OCI-LY3 (cell line): Measurements from ENCODE around the gene SMTN.

Experiments used
- H2AFZ ChIP-seq: fragments of 200-600, 300-600 bp; shearing (Covaris generic); 2 replicates; pipeline ENCODE4 v1.6.0; 2014; ENCODE audit warnings: antibody characterized with exemption, low read depth, low read length
- H3K27ac ChIP-seq: fragments of 200-600, 300-600 bp; sonication (generic); 2 replicates; pipeline ENCODE4 v1.5.1; 2014; ENCODE audit warnings: mild to moderate bottlenecking, low read length, moderate library complexity, mixed read lengths
- H3K27me3 ChIP-seq: fragments of 200-600, 300-600 bp; sonication (generic); 2 replicates; pipeline ENCODE4 v1.6.1; 2014; ENCODE audit warnings: low read depth, low read length, mixed read lengths
- H3K36me3 ChIP-seq: fragments of 200-600, 300-600 bp; sonication (generic); replicated peaks from 2 replicates; pipeline ENCODE3; 2014; ENCODE audit warnings: low read depth, low read length, mixed read lengths
- H3K4me1 ChIP-seq: fragments of 300-600, 200-600 bp; sonication (generic); 2 replicates; pipeline ENCODE4 v1.6.1; 2014; ENCODE audit warnings: low read length, mixed read lengths
- H3K4me2 ChIP-seq: fragments of 200-600, 300-600 bp; sonication (generic); 2 replicates; pipeline ENCODE4 v1.6.1; 2014; ENCODE audit warnings: low read length, mixed read lengths
- H3K4me3 ChIP-seq: fragments of 300-600, 200-600 bp; sonication (generic); 2 replicates; pipeline ENCODE4 v1.5.1; 2014; ENCODE audit warnings: antibody characterized with exemption, mild to moderate bottlenecking, low read length, moderate library complexity
- H3K79me2 ChIP-seq: fragments of 300-600, 200-600 bp; shearing (Covaris generic); 2 replicates; pipeline ENCODE4 v1.6.1; 2014; ENCODE audit warnings: mild to moderate bottlenecking, low read length, mixed read lengths
- H3K9ac ChIP-seq: fragments of 300-600, 200-600 bp; shearing (Covaris generic); 2 replicates; pipeline ENCODE4 v1.6.0; 2014; ENCODE audit warnings: mild to moderate bottlenecking, low read length, moderate library complexity
- H3K9me3 ChIP-seq: fragments of 200-600, 300-600 bp; shearing (Covaris generic); 2 replicates; pipeline ENCODE4 v1.6.1; 2014; ENCODE audit warnings: low read length, mixed read lengths; ENCODE audit not compliant: insufficient read depth
- H4K20me1 ChIP-seq: fragments of 200-600, 300-600 bp; sonication (generic); 2 replicates; pipeline ENCODE4 v1.6.1; 2016; ENCODE audit warnings: low read length, mixed read lengths; ENCODE audit not compliant: insufficient read depth
- CTCF ChIP-seq: fragments of 200-600, 300-600 bp; sonication (generic); IDR thresholded peaks from 2 replicates; pipeline ENCODE4 v1.5.1; 2014; ENCODE audit warnings: antibody characterized with exemption, low read length, low read depth
- EZH2phosphoT487 ChIP-seq: fragments of 200-600 bp; shearing (Covaris generic); IDR thresholded peaks from 2 replicates; pipeline ENCODE4 v1.6.1; 2018; ENCODE audit warnings: antibody characterized with exemption, mixed run types, low read depth

Gene SMTN

GRCh38 chr22:31092161-31092560 is 11.0 kb downstream of the SMTN start:
- H3K4me2 ChIP-seq, result no peak overlapping the region

GRCh38 chr22:31093086-31093850 is 12.2 kb downstream of the SMTN start:
- H3K4me2 ChIP-seq, result no peak overlapping the region
- H4K20me1 ChIP-seq, result no peaks in the 10 kb centered on the region
- no peak overlapping the region for H2AFZ ChIP-seq
- no peak overlapping the region for H3K4me3 ChIP-seq
- TF ChIP-seq CTCF, result no peak
- no peak for TF ChIP-seq EZH2phosphoT487
- peaks cover 10% of the 10 kb centered on the region for H3K4me1 ChIP-seq
- H3K36me3 ChIP-seq, result peaks cover 5% of the 10 kb centered on the region
- no peak overlapping the region for H3K27ac ChIP-seq
- no peak overlapping the region for H3K9ac ChIP-seq
- no peaks in the 10 kb centered on the region for H3K9me3 ChIP-seq
- H3K79me2 ChIP-seq, result no peaks in the 10 kb centered on the region
- H3K27me3 ChIP-seq, result no peaks in the 10 kb centered on the region

More at GRCh38 chr22:31092161-31092560, 11.0 kb downstream of the SMTN start:
- Histone ChIP-seq H3K4me3 (no peak overlapping the region), H3K27me3 (no peaks in the 10 kb centered on the region), H4K20me1 (no peaks in the 10 kb centered on the region), H3K36me3 (peaks cover 5% of the 10 kb centered on the region), H2AFZ (no peak overlapping the region), H3K9me3 (no peaks in the 10 kb centered on the region), H3K79me2 (no peaks in the 10 kb centered on the region), H3K27ac (no peak overlapping the region), H3K4me1 (peaks cover 10% of the 10 kb centered on the region), H3K9ac (no peak overlapping the region)
- no peak for TF ChIP-seq EZH2phosphoT487

GRCh38 chr22:31094021-31094551 is 13.0 kb downstream of the SMTN start:
- H3K27me3 ChIP-seq, result no peaks in the 10 kb centered on the region
- H3K4me3 ChIP-seq, result no peak overlapping the region
- no peak overlapping the region for H3K4me2 ChIP-seq
- TF ChIP-seq EZH2phosphoT487 (no peak), CTCF (no peak)
- no peaks in the 10 kb centered on the region for H3K79me2 ChIP-seq
- H3K4me1 ChIP-seq, result peaks cover 8% of the 10 kb centered on the region
- H3K27ac ChIP-seq, result no peak overlapping the region
- no peak overlapping the region for H2AFZ ChIP-seq
- H3K9ac ChIP-seq, result no peak overlapping the region
- no peaks in the 10 kb centered on the region for H3K9me3 ChIP-seq
- H3K36me3 ChIP-seq, result peaks cover 7% of the 10 kb centered on the region
- H4K20me1 ChIP-seq, result no peaks in the 10 kb centered on the region

GRCh38 chr22:31094741-31095140 is 13.6 kb downstream of the SMTN start:
- no peaks in the 10 kb centered on the region for H4K20me1 ChIP-seq
- TF ChIP-seq CTCF (no peak), EZH2phosphoT487 (no peak)
- no peak overlapping the region for H3K9ac ChIP-seq
- H3K4me2 ChIP-seq, result no peak overlapping the region
- H3K27me3 ChIP-seq, result no peaks in the 10 kb centered on the region
- no peaks in the 10 kb centered on the region for H3K79me2 ChIP-seq
- H2AFZ ChIP-seq, result no peak overlapping the region
- H3K27ac ChIP-seq, result no peak overlapping the region
- peaks cover 1% of the 10 kb centered on the region; the same call in 1 of the 2 replicates for H3K4me1 ChIP-seq
- H3K9me3 ChIP-seq, result no peaks in the 10 kb centered on the region
- peaks cover 8% of the 10 kb centered on the region for H3K36me3 ChIP-seq
- no peak overlapping the region for H3K4me3 ChIP-seq
